ENCODE measurements around the gene KRTAP10-2. TPM values are rescaled to one million over a fixed set of nuclear protein-coding genes. Genes with fewer than 3 reads are reported as not detected.

The KRTAP10-2 gene
- total RNA-seq, 1 donor from 2014 or later = not detected

DNA sequence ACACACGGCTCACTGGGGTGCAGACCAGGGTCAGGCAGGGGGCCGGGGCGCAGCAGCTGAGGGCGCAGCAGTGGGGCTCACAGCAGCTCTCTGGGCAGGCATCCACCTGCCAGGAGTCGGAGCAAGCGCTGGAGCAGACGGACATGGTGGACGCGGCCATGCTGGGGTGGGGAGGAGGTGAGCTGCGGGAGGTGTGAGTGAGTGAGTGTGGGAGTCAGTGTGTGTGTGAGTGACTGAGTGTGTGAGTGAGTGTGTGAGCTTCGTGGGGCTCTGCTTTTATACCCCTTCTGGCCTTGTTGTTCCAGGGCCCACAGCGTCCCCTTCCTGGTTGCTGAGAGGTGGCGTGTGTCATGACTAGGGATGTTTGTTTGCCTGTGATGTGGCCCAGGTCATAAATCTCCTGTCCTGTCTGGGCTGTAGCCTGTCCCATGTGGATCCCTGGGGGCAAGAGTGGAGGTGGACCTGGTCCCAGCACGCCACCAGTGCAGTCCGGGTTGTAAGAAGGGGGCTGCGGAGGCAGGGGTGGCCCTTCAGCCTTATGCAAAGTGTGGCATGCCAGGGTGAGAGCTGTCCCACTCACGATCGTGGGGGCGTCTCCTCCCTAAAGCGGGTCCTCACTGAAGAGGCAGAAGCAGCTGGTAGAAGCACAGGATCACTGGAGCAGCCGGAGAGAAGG, 11.2 kb downstream of the KRTAP10-2 start, which contains the start of gene KRTAP10-1:
TSS of gene KRTAP10-1 (minus strand) at position 205 of the 676 bp plus-strand sequence. CDS start at position 160, 45 bp downstream.
- peak; percentile 40 for DNase-seq (ENCODE audit: low spot score)

DNA sequence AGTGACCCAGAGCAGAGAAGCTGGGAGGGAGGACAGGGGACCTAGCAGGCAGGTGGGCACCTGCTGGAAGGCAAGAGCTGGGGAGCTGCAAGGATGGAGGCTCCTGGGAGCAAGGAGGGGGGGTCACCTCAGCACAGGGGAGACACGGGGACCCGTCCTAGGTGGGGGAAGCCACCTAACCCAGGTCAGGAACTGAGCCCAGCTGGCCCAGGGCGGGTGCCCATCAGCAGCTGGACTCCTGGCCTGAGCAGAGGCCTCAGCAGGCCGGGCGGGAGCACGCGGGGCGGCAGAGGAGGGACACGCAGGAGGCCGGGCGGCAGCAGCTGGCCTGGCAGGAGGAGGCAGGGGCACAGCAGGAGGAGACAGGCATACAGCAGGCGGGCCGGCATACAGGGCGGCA, 12.3 kb downstream of the KRTAP10-2 start:
- DNase-seq (ENCODE audit: low spot score) = no peak

DNA sequence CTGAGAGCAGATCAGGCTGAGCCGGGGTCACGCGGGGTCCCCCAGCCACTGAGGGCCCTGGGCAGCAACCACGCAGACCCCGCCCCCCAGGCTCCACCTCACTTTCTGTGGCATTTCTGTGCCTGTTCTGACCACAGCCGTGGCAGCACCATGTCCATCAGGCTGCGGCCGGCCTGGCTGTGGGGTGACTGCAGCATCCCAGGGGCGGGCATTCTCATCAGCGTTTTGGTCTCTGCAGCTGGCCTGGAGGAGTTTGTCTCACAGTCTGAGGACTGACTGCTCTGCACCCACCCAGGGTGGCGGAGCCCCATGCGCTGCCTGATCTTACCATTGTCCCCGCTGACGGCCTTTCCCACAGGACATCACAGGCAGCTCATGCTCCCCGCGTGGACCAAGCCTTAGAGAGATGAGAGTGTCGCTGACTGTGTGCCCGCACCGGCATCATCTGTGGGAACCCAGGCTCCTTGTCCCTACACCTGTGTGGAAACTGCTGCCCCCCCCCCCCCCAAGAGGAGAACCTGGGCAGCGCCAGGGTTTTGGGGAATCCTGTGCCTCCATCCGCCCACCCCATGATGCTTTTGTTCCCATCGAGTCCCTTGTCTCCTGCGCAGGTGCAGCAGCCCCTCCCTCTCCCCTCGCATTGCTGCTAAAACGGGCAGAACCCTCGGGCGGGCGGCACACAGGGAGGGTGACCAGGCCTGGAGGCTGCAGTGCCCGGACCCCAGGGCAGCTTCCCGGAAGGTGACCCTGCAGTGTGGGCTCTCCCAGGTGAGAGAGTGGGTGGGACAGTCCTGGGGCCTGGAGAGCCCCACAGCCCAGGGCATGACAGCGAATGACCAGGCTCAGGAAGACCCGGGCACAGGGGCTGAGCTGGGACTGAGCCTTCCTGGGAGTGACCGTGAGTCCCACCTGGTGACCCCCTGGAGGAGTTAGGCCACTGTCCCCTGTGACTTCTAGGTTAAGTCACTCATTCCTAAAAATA, 13.1 kb downstream of the KRTAP10-2 start:
- no peak for DNase-seq (ENCODE audit: low spot score)

DNA sequence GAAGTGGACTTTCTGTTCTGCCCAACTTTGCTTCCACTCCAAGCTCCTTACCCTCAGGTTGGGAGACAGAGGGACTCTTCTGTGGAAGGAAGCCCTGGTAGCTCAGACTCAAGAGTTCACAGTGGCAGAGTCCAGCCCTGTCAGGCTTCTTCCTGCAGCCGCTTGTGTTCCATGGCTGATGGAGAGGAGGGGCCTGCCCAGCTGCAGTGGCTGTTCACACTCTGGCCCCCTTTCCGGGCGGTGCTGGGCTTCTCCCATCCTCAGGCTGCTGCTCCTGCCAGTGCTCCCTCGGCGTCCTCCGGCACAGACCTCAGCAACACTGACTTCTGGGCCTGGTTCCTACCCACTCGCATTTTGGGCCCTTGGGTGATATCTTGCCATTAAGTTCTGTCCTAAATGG, 15.3 kb downstream of the KRTAP10-2 start:
- DNase-seq (ENCODE audit: low spot score) = peak; percentile 13

DNA sequence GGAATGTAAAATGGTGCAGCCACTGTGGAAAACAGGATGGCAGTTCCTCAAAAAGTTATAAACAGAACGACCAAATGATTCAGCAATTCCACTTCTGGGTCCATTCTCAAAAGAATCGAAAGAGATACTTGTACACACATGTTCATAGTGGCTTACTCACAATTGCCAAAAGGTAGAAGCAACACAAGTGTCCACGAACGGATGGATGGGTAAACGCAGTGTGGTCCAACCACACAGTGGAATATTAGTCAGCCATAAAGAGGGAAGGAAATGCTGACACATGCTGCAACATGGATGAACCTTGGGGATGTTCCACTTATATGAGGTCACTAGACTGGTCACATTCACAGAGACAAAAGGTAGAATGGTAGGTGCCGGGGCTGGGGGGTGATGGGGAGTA, 16.6 kb downstream of the KRTAP10-2 start:
- no peak for DNase-seq (ENCODE audit: low spot score)

DNA sequence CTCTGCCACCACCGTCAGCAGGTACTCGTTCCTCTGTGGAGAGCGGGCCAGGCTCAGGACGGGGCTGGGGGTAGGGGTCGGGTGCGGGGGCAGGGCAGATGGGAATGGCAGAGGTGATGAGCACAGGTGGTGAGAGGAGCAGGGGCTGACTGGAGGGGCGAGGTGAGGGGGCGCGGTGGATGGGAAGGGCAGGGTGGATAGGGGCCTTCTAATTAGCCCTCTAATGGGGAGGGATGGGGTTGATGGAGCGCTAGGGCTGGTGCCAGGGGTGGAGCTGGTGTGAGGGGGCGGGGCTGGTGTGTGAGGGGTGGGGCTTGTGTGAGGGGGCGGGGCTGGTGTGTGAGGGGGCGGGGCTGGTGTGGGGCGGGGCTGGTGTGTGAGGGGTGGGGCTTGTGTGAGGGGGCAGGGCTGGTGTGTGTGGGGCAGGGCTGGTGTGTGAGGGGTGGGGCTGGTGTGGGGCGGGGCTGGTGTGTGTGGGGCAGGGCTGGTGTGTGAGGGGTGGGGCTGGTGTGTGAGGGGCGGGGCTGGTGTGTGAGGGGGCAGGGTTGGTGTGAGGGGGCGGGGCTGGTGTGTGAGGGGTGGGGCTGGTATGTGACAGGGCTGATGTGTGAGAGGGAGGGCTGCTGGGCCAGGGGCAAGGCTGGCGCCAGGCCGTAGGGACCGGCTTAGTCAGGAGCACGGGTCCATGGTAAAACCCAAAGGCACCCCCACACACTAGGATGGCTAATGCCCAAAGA, 17.2 kb downstream of the KRTAP10-2 start:
- no peak for DNase-seq (ENCODE audit: low spot score)

DNA sequence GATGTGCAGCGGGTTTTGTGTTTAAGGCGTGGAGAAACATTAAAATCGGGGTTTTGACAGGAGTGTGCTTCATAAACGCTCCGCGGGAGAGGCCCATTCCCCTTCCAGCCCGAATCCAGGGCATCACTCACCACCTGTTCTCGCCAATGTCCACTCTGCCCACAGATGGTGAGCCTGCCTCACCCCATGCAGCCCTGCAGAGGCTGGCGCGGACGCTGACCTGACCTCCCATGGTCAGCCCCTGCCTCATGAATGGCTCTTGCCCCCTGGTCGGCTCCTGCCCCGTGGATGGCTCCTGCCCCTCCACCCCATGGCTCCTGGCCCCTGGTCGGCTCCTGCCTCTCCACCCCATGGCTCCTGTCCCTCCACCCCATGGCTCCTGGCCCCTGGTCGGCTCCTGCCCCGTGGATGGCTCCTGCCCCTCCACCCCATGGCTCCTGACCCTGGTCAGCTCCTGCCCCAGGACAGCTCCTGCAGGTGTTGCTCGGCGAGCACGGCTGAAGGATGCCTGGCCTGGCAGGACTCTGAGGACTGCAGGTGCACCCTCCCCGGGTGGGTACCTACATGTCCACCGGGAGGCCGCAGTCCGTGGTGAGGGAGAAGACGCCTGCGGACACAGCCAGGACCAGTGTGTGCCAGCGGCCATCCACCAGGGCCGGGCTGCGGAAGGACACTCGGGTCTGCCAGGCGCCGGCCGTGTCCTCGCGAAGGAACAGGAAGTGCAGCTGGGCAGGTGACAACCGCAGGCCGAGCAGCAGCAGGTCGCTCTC, 18.0 kb downstream of the KRTAP10-2 start:
- DNase-seq (ENCODE audit: low spot score) = no peak

DNA sequence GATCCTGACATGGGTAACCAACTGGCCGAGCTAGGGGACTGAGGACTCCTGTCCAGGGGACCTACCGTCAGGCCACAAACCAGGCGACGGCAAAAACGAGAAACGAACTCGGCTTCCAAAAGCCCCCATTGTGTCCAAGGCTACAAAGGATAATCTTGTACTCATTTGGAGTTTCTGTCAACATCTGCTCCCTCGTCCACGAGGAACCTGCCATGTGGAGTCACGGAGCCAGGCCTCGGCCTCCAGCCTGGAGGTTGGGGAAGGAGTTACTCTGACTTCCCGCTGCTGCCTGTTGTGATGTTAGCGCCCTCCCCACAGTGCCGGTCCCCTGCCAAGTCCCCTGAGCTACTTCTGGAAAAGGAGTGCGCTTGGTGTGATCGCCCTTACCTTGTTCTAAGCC, 18.6 kb downstream of the KRTAP10-2 start:
- no peak for DNase-seq (ENCODE audit: low spot score)

DNA sequence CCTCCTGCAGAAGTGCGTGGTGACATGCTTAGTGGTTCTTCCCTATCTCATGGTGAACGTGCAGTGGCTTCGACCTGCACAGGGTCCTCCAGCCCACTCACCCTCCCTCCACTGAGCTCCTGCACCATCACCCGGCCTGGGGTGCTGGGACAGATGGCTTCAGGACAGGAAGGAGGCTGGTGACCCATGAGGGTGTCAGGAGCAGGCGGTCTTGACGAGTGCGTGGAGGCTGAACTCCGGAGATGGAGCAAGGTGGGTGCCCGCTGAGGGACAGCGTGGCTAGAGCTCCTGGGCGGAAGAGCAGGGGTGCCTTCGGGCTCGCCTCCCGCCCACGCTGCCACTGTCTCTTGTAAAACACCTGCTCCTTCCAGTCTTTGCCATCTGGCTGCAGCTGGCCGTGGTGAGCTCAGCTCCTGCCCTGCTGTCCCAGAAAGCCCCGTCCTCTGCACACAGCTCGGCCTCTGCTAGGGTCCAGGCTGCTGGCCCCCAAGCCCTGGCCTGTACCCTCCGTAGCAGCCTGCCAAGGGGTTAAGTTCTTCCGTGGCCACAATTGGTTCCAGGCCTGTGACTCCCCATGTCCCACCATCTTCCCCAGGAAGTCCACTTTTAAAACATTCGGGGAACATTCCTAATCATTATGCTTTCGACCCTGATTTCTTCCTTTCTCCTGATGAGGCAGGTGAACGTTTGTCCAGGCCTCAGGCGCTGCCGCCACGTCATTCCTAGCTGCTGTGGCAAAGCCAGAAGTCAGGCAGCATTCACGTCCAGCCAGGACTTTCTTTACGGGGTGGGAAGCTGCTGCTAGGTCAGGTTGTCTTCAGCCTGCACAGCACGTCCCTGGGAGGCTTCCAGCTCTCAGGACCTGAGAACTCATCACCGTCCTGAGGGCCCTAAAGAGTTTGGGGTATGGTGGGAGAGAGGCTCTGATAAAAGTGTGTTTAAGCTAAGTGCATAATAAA, 19.4 kb downstream of the KRTAP10-2 start:
- DNase-seq (ENCODE audit: low spot score) = no peak

DNA sequence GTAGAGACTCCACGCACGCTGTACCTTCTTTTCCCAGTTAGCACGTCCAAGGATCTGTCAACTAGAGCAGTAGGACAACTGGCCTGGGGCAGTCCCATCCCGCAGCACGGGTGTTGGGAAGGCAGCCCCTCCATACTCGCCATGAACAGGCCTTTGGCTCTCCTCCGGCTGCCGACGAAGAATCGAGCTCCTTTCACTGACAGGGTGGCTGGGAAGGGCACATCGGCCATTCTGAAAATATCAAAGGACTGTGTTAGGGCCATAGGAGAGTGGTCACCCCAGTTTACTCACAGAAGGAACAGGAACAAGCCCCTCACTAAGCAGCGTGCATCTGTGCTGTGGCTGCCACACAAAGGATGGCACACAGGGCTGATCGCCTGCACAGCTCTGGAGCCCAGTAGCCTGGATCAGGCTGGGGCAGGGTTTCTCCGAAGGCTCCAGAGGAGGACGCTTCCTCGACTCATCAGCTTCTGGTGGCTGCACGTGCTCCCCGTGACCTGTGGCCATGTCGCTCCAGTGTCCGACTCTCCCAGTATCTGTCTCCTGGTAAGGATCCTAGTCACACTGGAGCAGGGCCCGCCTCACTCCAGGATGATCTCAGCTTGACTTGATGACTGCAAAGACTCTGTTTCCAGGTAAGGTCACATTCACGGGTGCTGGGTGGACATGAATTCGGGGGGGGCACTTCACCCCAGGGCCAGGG, 20.3 kb downstream of the KRTAP10-2 start:
- DNase-seq (ENCODE audit: low spot score) = no peak

DNA sequence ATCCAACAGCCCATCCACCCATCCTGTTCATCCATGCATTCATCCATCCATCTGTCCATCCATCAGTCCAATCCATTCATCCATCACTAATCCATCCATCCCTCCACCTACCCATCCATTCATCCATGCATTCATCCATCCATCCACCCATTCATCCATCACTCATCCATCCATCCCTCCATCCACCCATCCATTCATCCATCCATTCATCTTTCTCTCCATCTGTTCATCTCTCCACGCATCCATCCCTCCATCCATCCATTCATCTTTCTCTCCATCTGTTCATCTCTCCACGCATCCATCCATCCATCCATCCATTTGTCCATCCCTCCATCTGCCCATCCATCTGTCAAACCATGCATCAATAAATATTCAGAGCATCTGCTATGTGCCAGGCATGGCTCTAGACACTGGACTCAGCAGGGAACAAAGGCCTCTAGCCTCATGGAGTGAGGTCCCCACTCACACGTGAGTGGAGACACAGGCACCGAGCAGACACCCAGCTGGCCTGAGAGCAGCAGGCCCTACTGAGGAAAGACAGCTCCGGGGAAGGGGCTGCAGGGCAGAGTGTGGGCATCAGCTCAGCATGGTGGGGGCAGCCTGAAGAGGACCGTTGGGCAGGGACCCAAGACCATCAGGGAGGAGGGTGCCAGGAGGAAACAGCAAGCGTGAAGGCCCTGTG, 20.9 kb downstream of the KRTAP10-2 start:
- DNase-seq (ENCODE audit: low spot score) = no peak

DNA sequence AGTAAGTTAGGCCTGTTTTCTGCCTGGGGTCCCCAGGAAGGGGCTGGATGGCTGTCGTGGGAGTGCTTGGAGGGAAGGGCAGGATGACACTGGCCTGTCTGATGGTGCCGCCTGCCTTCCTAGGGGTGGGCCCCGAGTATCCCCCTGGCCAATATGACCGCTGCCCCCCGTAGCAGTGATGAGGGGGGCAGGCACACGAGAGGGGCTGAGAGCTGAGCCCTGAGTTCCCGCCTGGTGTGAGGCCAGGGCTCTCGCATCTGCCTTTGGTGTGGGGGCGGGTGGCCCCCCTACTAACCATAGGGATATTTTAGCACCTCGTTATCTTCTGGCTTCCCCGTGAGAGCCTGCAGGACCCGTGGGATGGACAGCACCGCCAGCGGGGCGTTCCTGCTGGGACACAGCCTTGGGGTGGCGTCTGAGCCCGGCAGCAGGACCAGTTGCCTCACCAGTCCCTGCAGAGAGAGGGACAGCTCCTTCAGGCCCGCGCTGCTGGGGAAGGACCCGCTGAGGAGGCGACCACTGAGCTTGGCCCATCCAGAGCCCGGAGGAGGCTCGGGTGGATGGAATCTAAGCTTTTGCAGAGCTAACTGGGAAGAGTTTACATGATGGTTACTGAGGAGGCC, 21.7 kb downstream of the KRTAP10-2 start:
- DNase-seq (ENCODE audit: low spot score) = no peak

DNA sequence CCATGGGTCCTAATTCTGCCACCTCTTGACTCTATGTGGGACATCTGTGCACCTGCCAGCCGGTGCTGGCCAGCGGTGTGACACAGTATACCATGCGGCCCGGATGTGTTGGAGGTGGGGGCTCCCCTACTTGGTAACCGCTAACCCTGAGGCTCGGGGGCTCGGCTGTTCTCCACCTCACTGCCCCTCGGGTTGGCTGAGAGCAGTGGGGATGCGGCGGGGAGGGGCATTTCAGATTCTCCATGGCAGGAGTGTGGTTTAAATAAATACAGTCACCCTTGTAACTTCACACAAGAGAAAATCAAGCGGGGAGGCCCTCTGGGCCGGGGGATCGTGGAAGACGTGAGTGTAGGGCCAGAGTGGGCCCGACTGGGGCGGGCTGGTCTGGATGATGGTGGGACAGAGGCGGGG, 22.3 kb downstream of the KRTAP10-2 start:
- no peak for DNase-seq (ENCODE audit: low spot score)

DNA sequence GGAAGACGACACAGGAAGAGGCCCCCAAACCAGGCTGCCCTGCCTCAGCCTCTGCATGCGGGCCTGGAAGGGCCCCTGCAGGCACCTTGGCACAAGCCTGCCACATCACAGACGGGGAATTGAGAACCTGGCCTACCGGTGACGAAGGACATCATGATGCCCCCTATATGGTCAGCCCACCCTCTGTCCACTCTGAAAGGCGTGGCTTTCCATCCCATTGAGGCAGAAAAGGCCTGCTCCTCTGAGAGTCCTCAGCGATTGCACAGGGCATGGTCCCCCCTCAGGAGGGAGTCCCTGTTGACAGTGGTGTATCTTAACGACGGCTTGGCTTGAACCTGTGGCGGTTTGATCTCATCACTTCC, 22.7 kb downstream of the KRTAP10-2 start:
- no peak for DNase-seq (ENCODE audit: low spot score)

DNA sequence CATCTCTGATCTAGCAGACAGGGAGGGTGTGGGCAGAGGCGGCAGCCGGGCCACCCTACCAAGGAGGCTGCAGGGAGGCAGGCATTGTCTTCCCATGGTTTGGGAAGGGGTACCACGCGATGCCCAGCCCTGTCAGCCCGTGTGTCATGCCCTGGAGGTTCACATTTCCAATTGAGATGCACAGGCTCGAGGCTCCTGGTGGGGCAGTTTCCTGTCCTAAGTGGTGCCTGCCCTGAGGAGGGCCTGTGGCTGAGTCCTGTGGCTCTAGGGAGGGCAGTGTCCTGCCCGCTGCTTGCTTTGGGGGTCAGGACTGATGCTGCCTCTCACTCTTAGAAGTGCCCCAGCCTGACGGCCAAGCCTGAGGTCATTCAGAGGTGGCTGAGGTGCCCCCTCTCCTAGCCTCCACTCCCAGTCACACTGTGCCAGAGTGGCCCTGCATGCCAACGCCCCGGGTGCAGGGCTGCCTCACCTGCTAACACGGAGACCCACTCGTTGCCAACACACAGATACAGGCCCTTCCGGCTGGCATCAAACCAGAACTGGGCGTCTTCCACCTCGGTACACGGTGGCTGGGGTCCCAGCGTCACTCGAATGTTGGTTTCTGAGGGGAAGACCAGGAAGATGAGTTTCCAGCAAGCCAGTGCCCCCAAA, 23.2 kb downstream of the KRTAP10-2 start:
- DNase-seq (ENCODE audit: low spot score) = no peak

DNA sequence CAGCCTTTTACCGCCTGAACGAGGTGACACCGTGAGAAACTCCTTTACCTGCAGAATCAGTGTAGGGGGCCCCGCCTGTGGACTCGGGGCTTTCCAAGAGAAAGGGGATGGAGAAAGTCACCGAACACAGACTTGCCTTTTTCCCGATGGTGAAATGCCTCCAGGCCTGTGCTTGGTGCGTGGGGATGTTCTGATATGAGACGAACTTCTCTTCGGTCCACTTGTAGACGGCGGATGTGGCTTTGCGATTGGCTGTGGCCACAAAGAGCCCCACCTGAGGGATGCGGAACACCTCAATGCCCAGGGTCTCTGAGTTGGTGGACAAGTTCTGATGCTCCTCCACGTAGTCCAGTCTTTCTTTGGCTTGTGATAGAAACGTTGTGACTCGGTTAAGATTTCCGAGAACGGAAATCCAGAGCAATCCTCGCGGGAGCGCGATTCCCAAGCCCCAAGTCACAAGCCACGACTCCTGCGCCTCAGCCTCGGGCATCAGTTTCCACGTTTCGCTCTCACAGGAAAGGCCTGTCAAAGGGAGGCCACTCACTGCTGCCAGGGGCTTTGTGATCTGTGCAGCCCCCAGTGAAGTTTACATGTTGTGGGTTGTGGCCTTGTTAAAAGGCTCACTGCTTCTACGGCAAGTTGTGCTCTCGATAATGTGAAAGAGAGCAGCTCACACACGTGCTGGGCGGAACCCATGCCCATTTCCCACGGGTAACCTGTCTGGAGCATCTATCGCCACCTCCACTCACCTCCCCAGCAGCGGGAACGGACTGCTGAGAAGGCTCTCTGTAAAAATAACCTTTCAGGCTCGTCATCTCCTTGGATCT, 23.9 kb downstream of the KRTAP10-2 start:
- DNase-seq (ENCODE audit: low spot score) = no peak

Measured in ureter (tissue), 1 donor.